MCF 10A (cell line): ENCODE results near the gene PKNOX2. TPM values are rescaled to one million over a fixed set of nuclear protein-coding genes. Genes with fewer than 3 reads are reported as not detected.

Experiments used
- BruUV-seq: library from RNA; stranded (reverse); fragments of 400-500 nt; replicated peaks from 2 replicates; lab custom pipeline; 2021; lab: Mats Ljungman, UMichigan
- CTCF ChIA-PET: fragments of 300-600 bp; sonication (Branson Sonifier 250); formaldehyde crosslinking; extraction: SDS; loops from one replicate; lab custom pipeline; 2021; ENCODE audit warnings: antibody characterized with exemption, inconsistent platforms; lab: Yijun Ruan, JAX
- POLR2A ChIA-PET: fragments of 300-600, 350-650 bp; sonication (Branson Sonifier 250); formaldehyde crosslinking; extraction: SDS; loops from one replicate; lab custom pipeline; 2020; ENCODE audit warnings: antibody characterized with exemption, inconsistent platforms; lab: Yijun Ruan, JAX
- DNase-seq: peaks from one replicate; pipeline ENCODE4 v3.0.0-alpha.2; 2018; ENCODE audit not compliant: unreplicated experiment
- H3K27ac Mint-ChIP-seq: one replicate; pipeline ENCODE4 v1.8.0; 2022; ENCODE audit warnings: mild to moderate bottlenecking, low read depth, mixed read lengths; ENCODE audit not compliant: unreplicated experiment
- H3K27me3 Mint-ChIP-seq: one replicate; pipeline ENCODE4 v1.8.0; 2022; ENCODE audit warnings: mixed read lengths; ENCODE audit not compliant: insufficient read depth, unreplicated experiment
- H3K36me3 Mint-ChIP-seq: one replicate; pipeline ENCODE4 v1.8.0; 2022; ENCODE audit warnings: mild to moderate bottlenecking, moderate library complexity, mixed read lengths; ENCODE audit not compliant: insufficient read depth, unreplicated experiment
- H3K4me1 Mint-ChIP-seq: one replicate; pipeline ENCODE4 v1.8.0; 2022; ENCODE audit warnings: mixed read lengths; ENCODE audit not compliant: insufficient read depth, unreplicated experiment
- H3K4me3 Mint-ChIP-seq: one replicate; pipeline ENCODE4 v1.8.0; 2022; ENCODE audit warnings: mild to moderate bottlenecking, moderate library complexity, mixed read lengths; ENCODE audit not compliant: unreplicated experiment
- H3K9me3 Mint-ChIP-seq: one replicate; pipeline ENCODE4 v1.8.0; 2022; ENCODE audit warnings: mixed read lengths; ENCODE audit not compliant: unreplicated experiment
- intact Hi-C: fragments of 100-400 bp; cut with micrococcal nuclease; formaldehyde crosslinking; loops from 2 replicates; pipeline ENCODE4 v1.14.1; 2022
- total RNA-seq: library from RNA; stranded (reverse); gene quantifications from 2 replicates; pipeline ENCODE4 v1.2.3, GENCODE V29; 2022
- TF ChIP-seq, protein P1 (sequence below): fragments of 200-600 bp; IDR thresholded peaks from one replicate; pipeline ENCODE4 v1.8.0; 2022; ENCODE audit warnings: antibody characterized with exemption, mild to moderate bottlenecking; ENCODE audit not compliant: unreplicated experiment

PKNOX2 gene
- total RNA-seq, 1 experiment from 2014 or later = not detected

DNA sequence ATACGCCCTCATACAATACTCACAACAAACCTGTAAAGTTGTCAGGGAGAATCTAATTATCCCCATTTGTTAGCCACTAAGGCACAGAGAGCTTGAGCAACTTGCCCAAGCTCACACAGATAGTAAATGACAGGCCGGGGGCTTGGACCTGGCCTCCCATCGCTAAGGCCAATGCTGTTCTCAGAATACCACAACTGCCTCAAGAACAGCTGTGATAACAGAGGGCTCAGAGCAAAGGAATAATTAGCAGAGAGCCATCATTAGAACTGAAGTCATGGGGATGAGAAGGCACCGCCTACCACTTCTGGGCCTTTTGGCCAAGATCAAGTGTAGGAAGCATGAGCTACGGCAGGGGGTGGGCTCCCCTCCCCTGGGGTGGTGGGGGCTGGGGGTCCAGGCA is 232.9 kb downstream of the PKNOX2 start:
- TF ChIP-seq, protein P1, sequence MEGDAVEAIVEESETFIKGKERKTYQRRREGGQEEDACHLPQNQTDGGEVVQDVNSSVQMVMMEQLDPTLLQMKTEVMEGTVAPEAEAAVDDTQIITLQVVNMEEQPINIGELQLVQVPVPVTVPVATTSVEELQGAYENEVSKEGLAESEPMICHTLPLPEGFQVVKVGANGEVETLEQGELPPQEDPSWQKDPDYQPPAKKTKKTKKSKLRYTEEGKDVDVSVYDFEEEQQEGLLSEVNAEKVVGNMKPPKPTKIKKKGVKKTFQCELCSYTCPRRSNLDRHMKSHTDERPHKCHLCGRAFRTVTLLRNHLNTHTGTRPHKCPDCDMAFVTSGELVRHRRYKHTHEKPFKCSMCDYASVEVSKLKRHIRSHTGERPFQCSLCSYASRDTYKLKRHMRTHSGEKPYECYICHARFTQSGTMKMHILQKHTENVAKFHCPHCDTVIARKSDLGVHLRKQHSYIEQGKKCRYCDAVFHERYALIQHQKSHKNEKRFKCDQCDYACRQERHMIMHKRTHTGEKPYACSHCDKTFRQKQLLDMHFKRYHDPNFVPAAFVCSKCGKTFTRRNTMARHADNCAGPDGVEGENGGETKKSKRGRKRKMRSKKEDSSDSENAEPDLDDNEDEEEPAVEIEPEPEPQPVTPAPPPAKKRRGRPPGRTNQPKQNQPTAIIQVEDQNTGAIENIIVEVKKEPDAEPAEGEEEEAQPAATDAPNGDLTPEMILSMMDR = no peak
- CTCF ChIA-PET = interaction anchor here (0.5 to 2.5 kb wide), 10 partner anchors 9 to 322 kb away, joined by 3 to 7 read pairs (median 4); no protein-coding TSS in a partner anchor

DNA sequence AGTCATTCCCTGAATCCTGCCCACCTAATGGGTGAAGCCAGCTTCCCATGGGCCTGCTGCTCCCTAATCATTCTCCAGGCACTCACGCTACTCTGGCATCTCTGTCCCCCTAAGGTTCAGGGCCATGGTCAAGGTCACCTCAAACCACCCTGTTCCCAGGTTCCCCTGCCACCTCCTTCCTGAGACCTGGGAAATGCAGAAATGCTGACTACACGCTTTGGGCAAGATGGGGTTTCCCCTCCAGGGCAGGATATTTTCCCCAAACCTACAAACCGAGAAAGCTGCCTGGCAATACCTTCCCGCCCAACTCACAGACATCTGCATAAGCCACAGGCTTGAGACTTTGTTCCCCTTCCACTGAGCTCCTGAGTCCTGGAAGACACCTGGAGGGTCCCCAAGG is 233.9 kb downstream of the PKNOX2 start:
- no peak for DNase-seq
- H3K4me3 Mint-ChIP-seq = no peak overlapping the region
- H3K27me3 Mint-ChIP-seq = peaks cover 97% of the 10 kb centered on the region
- no peaks in the 10 kb centered on the region for H3K9me3 Mint-ChIP-seq
- TF ChIP-seq, protein P1 = no peak
- POLR2A ChIA-PET = interaction anchor here (0.6 kb wide), 1 partner anchor 523 kb away, joined by 3 read pairs; no protein-coding TSS in a partner anchor
- intact Hi-C loops = no loop called here
- BruUV-seq = no TSS peak
- H3K4me1 Mint-ChIP-seq = no peaks in the 10 kb centered on the region
- no peaks in the 10 kb centered on the region for H3K36me3 Mint-ChIP-seq
- no peak overlapping the region for H3K27ac Mint-ChIP-seq
- CTCF ChIA-PET = interaction anchor here (0.6 to 2.5 kb wide), 4 partner anchors 53 to 546 kb away, joined by 3 to 7 read pairs (median 6); no protein-coding TSS in a partner anchor

More for the DNA sequence above, 232.9 kb downstream of the PKNOX2 start:
- POLR2A ChIA-PET = no interaction called here
- Mint-ChIP-seq H3K27me3 (peaks cover 97% of the 10 kb centered on the region), H3K9me3 (peaks cover 5% of the 10 kb centered on the region), H3K36me3 (no peaks in the 10 kb centered on the region), H3K4me1 (no peaks in the 10 kb centered on the region), H3K4me3 (no peak overlapping the region), H3K27ac (no peak overlapping the region)
- intact Hi-C loops = no loop called here
- BruUV-seq = no TSS peak
- DNase-seq = no peak

DNA sequence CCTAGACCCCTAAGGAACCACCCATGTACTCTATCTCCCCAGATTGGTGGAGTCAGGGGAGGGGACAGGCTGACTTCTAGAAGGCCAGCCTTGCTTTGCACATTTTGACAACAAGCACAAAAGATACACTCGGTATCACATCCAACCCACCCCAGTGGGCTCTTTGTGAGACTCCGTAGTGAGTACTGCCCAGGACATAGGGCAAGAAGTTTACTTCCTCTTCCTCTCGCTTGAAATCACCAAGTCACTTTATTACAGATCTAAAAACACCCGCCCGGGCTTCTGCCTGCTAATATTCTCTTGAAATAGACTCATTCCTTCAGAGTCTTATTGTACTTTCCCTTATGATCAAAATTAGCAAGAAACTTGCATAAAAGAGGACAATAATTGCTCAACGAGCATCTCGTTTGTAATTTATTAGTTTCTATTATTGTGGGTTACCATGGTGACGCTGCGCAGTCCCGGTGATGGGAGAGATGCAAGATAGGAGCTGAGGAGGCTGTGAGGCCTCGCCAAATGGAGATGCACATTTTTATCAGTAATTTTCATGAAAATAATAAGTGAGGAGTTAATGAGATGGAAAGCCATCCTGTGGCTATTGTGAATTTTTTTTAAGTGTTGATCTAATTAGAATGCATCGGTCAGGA is 234.6 kb downstream of the PKNOX2 start:
- Mint-ChIP-seq H3K36me3 (no peaks in the 10 kb centered on the region), H3K4me3 (no peak overlapping the region), H3K4me1 (no peaks in the 10 kb centered on the region), H3K9me3 (no peaks in the 10 kb centered on the region), H3K27me3 (peaks cover 96% of the 10 kb centered on the region), H3K27ac (no peak overlapping the region)
- ChIA-PET POLR2A (no interaction called here), CTCF (interaction anchor here (0.7 kb wide), 1 partner anchor 52 kb away, joined by 3 read pairs; no protein-coding TSS in a partner anchor)
- TF ChIP-seq, protein P1 = no peak
- intact Hi-C loops = no loop called here
- no peak for DNase-seq
- BruUV-seq = no TSS peak

DNA sequence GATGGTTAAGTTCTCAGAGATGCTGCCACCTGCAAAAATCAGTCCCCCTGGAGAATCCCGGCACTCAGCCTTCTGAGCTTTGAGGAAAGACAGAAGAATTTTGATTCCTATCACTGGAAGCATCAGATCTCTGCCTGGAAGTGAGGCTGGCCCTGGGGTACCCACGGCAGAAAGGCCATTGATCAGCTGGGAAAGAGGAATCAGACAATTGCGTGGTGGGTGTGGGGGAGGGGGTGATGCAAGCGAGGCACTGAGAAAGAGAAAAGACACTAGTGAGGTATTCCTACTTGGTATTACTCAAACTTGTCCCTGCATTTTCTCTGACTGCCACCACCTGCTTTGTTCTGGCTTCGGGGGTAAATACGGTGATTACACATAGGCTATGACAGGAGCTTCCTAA is 235.4 kb downstream of the PKNOX2 start:
- H3K27ac Mint-ChIP-seq = no peak overlapping the region
- POLR2A ChIA-PET = no interaction called here
- no peaks in the 10 kb centered on the region for H3K36me3 Mint-ChIP-seq
- TF ChIP-seq, protein P1 = no peak
- CTCF ChIA-PET = interaction anchor here (0.5 to 0.9 kb wide), 4 partner anchors 42 to 1684 kb away, joined by 3 to 5 read pairs (median 4); no protein-coding TSS in a partner anchor
- peaks cover 3% of the 10 kb centered on the region for H3K4me1 Mint-ChIP-seq
- DNase-seq = no peak
- H3K9me3 Mint-ChIP-seq = no peaks in the 10 kb centered on the region
- intact Hi-C loops = no loop called here
- peaks cover 90% of the 10 kb centered on the region for H3K27me3 Mint-ChIP-seq
- no TSS peak for BruUV-seq
- no peak overlapping the region for H3K4me3 Mint-ChIP-seq
